ENCODE measurements around the gene UNC93B1.
"Not testable (repeated sequence)": the region's sequence is repeated elsewhere in the genome, so short reads cannot be mapped to it uniquely, and the experiment has no call there.

The UNC93B1 gene

GRCh38 chr11:67974746-67975145, 29.2 kb downstream of the UNC93B1 start:
- not testable (repeated sequence) for H3K4me1 Mint-ChIP-seq (ENCODE audit: low read depth); H3K27ac Mint-ChIP-seq; H3K36me3 Mint-ChIP-seq (ENCODE audit: low read depth); H3K4me3 Mint-ChIP-seq; H3K9me3 Mint-ChIP-seq; DNase-seq; H3K27me3 Mint-ChIP-seq

GRCh38 chr11:67965830-67966348, 38.0 kb downstream of the UNC93B1 start:
- not testable (repeated sequence) for H3K9me3 Mint-ChIP-seq; H3K36me3 Mint-ChIP-seq (ENCODE audit: low read depth); DNase-seq; H3K4me1 Mint-ChIP-seq (ENCODE audit: low read depth); H3K27me3 Mint-ChIP-seq; H3K27ac Mint-ChIP-seq; H3K4me3 Mint-ChIP-seq

GRCh38 chr11:67964746-67965145, 39.2 kb downstream of the UNC93B1 start:
- not testable (repeated sequence) for H3K36me3 Mint-ChIP-seq (ENCODE audit: low read depth); H3K27ac Mint-ChIP-seq; H3K27me3 Mint-ChIP-seq; DNase-seq; H3K4me1 Mint-ChIP-seq (ENCODE audit: low read depth); H3K4me3 Mint-ChIP-seq; H3K9me3 Mint-ChIP-seq

GRCh38 chr11:67963879-67964278, 40.0 kb downstream of the UNC93B1 start:
- H3K27me3 Mint-ChIP-seq; H3K36me3 Mint-ChIP-seq (ENCODE audit: low read depth); H3K4me1 Mint-ChIP-seq (ENCODE audit: low read depth); DNase-seq; H3K27ac Mint-ChIP-seq; H3K9me3 Mint-ChIP-seq; H3K4me3 Mint-ChIP-seq: not testable (repeated sequence)

- H3K9me3 Mint-ChIP-seq; H3K36me3 Mint-ChIP-seq (ENCODE audit: low read depth); H3K27ac Mint-ChIP-seq; H3K4me3 Mint-ChIP-seq; DNase-seq; H3K27me3 Mint-ChIP-seq; H3K4me1 Mint-ChIP-seq (ENCODE audit: low read depth): not testable (repeated sequence)
These were observed 40.7 kb downstream of the UNC93B1 start for GRCh38 chr11:67963217-67963616.

- H3K4me3 Mint-ChIP-seq, result not testable (repeated sequence)
These were observed 47.7 kb downstream of the UNC93B1 start for GRCh38 chr11:67956236-67956635.

GRCh38 chr11:67955461-67956007, 48.4 kb downstream of the UNC93B1 start:
- H3K27me3 Mint-ChIP-seq, result peaks cover 41% of the 10 kb centered on the region
- DNase-seq, result peak; percentile 90

More at GRCh38 chr11:67956236-67956635, 47.7 kb downstream of the UNC93B1 start:
- not testable (repeated sequence) for H3K4me1 Mint-ChIP-seq (ENCODE audit: low read depth); DNase-seq; H3K36me3 Mint-ChIP-seq (ENCODE audit: low read depth); H3K9me3 Mint-ChIP-seq; H3K27ac Mint-ChIP-seq
- H3K27me3 Mint-ChIP-seq, result peaks cover 44% of the 10 kb centered on the region

GRCh38 chr11:67954971-67955370, 48.9 kb downstream of the UNC93B1 start:
- H3K27me3 Mint-ChIP-seq, result peaks cover 41% of the 10 kb centered on the region
- not testable (repeated sequence) for H3K9me3 Mint-ChIP-seq; DNase-seq; H3K27ac Mint-ChIP-seq; H3K36me3 Mint-ChIP-seq (ENCODE audit: low read depth); H3K4me1 Mint-ChIP-seq (ENCODE audit: low read depth)
- peak overlapping the region; percentile 78 for H3K4me3 Mint-ChIP-seq

More at GRCh38 chr11:67955461-67956007, 48.4 kb downstream of the UNC93B1 start:
- not testable (repeated sequence) for H3K36me3 Mint-ChIP-seq (ENCODE audit: low read depth); H3K9me3 Mint-ChIP-seq; H3K4me1 Mint-ChIP-seq (ENCODE audit: low read depth)
- Mint-ChIP-seq H3K27ac (peak overlapping the region; percentile 51), H3K4me3 (peak overlapping the region; percentile 78)

- DNase-seq; H3K4me1 Mint-ChIP-seq (ENCODE audit: low read depth); H3K9me3 Mint-ChIP-seq; H3K36me3 Mint-ChIP-seq (ENCODE audit: low read depth); H3K27ac Mint-ChIP-seq: not testable (repeated sequence)
- Mint-ChIP-seq H3K4me3 (peak overlapping the region; percentile 78), H3K27me3 (peaks cover 38% of the 10 kb centered on the region)
These were observed 49.6 kb downstream of the UNC93B1 start for GRCh38 chr11:67954251-67954650.

- H3K27ac Mint-ChIP-seq; H3K4me1 Mint-ChIP-seq (ENCODE audit: low read depth); H3K36me3 Mint-ChIP-seq (ENCODE audit: low read depth); DNase-seq; H3K4me3 Mint-ChIP-seq; H3K9me3 Mint-ChIP-seq: not testable (repeated sequence)
- H3K27me3 Mint-ChIP-seq, result peaks cover 17% of the 10 kb centered on the region
These were observed 53.2 kb downstream of the UNC93B1 start for GRCh38 chr11:67950705-67951104.

GRCh38 chr11:67947785-67948184, 56.1 kb downstream of the UNC93B1 start:
- not testable (repeated sequence) for H3K9me3 Mint-ChIP-seq; H3K4me3 Mint-ChIP-seq; H3K36me3 Mint-ChIP-seq (ENCODE audit: low read depth); H3K27ac Mint-ChIP-seq; H3K4me1 Mint-ChIP-seq (ENCODE audit: low read depth); DNase-seq; H3K27me3 Mint-ChIP-seq

- H3K4me1 Mint-ChIP-seq (ENCODE audit: low read depth); H3K27ac Mint-ChIP-seq; DNase-seq; H3K27me3 Mint-ChIP-seq; H3K4me3 Mint-ChIP-seq; H3K36me3 Mint-ChIP-seq (ENCODE audit: low read depth); H3K9me3 Mint-ChIP-seq: not testable (repeated sequence)
These were observed 57.5 kb downstream of the UNC93B1 start for GRCh38 chr11:67946403-67946802.

GRCh38 chr11:67943406-67943805, 60.5 kb downstream of the UNC93B1 start:
- DNase-seq; H3K4me3 Mint-ChIP-seq; H3K36me3 Mint-ChIP-seq (ENCODE audit: low read depth); H3K4me1 Mint-ChIP-seq (ENCODE audit: low read depth); H3K27me3 Mint-ChIP-seq; H3K27ac Mint-ChIP-seq; H3K9me3 Mint-ChIP-seq: not testable (repeated sequence)
